Omental fat pad (tissue), 4 donors: ENCODE data around the gene CDCA8. TPM values are rescaled to one million over a fixed set of nuclear protein-coding genes. Genes with fewer than 3 reads are reported as not detected.

Experiments used
- ATAC-seq: fragments of 150-250 bp; one replicate; pipeline ENCODE4 v1.9.1; 2016; ENCODE audit warnings: mild to moderate bottlenecking, moderate library complexity; ENCODE audit not compliant: low FRiP score
- DNase-seq: peaks from one replicate; pipeline ENCODE4 v3.0.0-alpha.2; 2019; ENCODE audit warnings: low spot score
- CTCF ChIP-seq, 3 donors: fragments of 450-650 bp; IDR thresholded peaks; one replicate each; pipeline ENCODE4 v1.5.1; 2016 to 2017; ENCODE audit warnings: antibody characterized with exemption in 3 of 3, mild to moderate bottlenecking in 3 of 3, moderate library complexity in 2 of 3
- total RNA-seq, 4 donors: library from RNA; depleted of rRNA; stranded (reverse); fragments of >200 nt; gene quantifications; one replicate each; pipeline ENCODE4 v1.1.0, GENCODE V29; 2016

CDCA8 gene
- total RNA-seq, 4 donors from 2014 or later, result 0.28 to 1.7 (median 0.63) TPM; not detected in 1

- no peak for TF ChIP-seq CTCF (IDR thresholded peaks at IDR 0.05)
- DNase-seq (no peak), ATAC-seq (no peak)
Observed at GRCh38 chr1:37662031-37662755, 30.1 kb upstream of the CDCA8 start.

- no peak for DNase-seq
- no peak for TF ChIP-seq CTCF (IDR thresholded peaks at IDR 0.05)
- no peak for ATAC-seq
Observed at GRCh38 chr1:37663426-37664000, 28.8 kb upstream of the CDCA8 start.

GRCh38 chr1:37666241-37666867 lies 26.0 kb upstream of the CDCA8 start:
- no peak for TF ChIP-seq CTCF (IDR thresholded peaks at IDR 0.05)
- ATAC-seq (no peak), DNase-seq (no peak)

GRCh38 chr1:37667023-37667671 lies 25.2 kb upstream of the CDCA8 start:
- DNase-seq (no peak), ATAC-seq (no peak)
- no peak for TF ChIP-seq CTCF (IDR thresholded peaks at IDR 0.05)

- no peak for ATAC-seq
- TF ChIP-seq CTCF (IDR thresholded peaks at IDR 0.05), result no peak
- DNase-seq, result no peak
Observed at GRCh38 chr1:37670133-37670532, 22.2 kb upstream of the CDCA8 start.

GRCh38 chr1:37671261-37671660 lies 21.1 kb upstream of the CDCA8 start:
- DNase-seq (no peak), ATAC-seq (no peak)
- no peak for TF ChIP-seq CTCF (IDR thresholded peaks at IDR 0.05)
